ENCODE results near the gene RPS24. TPM values are rescaled to one million over a fixed set of nuclear protein-coding genes. Genes with fewer than 3 reads are reported as not detected.

The RPS24 gene
- total RNA-seq, 4 donors from 2014 or later: 2,147 to 2,545 (median 2,404) TPM

DNA sequence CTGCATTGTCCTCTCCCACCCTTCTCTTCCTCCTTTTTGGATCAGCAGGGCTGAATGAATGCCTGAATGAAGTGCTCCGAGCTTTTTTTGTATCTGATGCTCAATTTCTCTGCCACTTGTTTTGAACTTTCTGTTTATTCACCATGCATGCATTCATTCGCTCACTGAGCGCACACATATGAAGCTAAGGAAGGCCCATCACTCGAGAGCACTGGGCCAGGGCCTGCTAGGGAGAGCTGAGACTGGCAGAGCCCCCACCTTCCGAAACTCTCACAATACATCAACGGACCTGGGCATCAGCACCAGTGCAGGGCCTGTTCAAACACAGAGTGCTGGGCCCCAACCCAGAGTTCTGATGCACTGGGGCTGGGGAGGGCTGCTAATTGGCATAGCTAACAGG, 45.7 kb downstream of the RPS24 start:
- no peaks in the 10 kb centered on the region for H3K9me3 ChIP-seq
- ATAC-seq (no peak), DNase-seq (no peak)
- H3K4me3 ChIP-seq: no peak overlapping the region
- intact Hi-C loops (cut with DNase I; ENCODE audit: low total_unique reads): no loop called here
- H3K4me1 ChIP-seq: no peaks in the 10 kb centered on the region
- no peaks in the 10 kb centered on the region for H3K36me3 ChIP-seq
- no peaks in the 10 kb centered on the region for H3K27me3 ChIP-seq
- TF ChIP-seq, protein P1, sequence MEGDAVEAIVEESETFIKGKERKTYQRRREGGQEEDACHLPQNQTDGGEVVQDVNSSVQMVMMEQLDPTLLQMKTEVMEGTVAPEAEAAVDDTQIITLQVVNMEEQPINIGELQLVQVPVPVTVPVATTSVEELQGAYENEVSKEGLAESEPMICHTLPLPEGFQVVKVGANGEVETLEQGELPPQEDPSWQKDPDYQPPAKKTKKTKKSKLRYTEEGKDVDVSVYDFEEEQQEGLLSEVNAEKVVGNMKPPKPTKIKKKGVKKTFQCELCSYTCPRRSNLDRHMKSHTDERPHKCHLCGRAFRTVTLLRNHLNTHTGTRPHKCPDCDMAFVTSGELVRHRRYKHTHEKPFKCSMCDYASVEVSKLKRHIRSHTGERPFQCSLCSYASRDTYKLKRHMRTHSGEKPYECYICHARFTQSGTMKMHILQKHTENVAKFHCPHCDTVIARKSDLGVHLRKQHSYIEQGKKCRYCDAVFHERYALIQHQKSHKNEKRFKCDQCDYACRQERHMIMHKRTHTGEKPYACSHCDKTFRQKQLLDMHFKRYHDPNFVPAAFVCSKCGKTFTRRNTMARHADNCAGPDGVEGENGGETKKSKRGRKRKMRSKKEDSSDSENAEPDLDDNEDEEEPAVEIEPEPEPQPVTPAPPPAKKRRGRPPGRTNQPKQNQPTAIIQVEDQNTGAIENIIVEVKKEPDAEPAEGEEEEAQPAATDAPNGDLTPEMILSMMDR (IDR thresholded peaks at IDR 0.05 in 4 of 5, conservative IDR thresholded peaks at IDR 0.05 in 1 of 5): no peak
- TF ChIP-seq POLR2A (IDR thresholded peaks at IDR 0.05): no peak
- in situ Hi-C loops (cut with MboI; ENCODE audit: low sequenced_read_pairs in 4 of 4): no loop called here
- no peak overlapping the region for H3K27ac ChIP-seq

DNA sequence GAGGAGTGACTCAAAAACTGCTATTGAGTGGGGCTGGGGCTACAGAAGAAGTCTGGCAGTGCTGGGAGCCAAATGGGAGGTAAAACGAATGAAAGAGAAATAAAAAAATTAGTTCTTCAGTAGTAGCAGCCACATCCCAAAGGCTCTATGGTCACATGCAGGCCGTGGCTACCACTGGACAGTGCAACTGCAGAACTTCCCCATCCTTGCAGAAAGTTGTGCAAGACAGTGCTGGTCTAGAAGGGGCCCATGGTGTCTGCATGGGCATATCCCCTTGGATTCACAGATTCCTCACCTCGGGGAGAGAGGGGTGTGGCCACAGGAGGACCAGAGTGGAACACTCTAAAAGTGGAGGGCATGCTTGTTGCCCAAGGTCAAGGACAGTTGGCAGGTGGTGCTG, 47.6 kb downstream of the RPS24 start:
- intact Hi-C loops (cut with DNase I; ENCODE audit: low total_unique reads): no loop called here
- no peak for DNase-seq
- TF ChIP-seq POLR2A (IDR thresholded peaks at IDR 0.05): no peak
- TF ChIP-seq, protein P1 (IDR thresholded peaks at IDR 0.05 in 4 of 5, conservative IDR thresholded peaks at IDR 0.05 in 1 of 5): no peak

DNA sequence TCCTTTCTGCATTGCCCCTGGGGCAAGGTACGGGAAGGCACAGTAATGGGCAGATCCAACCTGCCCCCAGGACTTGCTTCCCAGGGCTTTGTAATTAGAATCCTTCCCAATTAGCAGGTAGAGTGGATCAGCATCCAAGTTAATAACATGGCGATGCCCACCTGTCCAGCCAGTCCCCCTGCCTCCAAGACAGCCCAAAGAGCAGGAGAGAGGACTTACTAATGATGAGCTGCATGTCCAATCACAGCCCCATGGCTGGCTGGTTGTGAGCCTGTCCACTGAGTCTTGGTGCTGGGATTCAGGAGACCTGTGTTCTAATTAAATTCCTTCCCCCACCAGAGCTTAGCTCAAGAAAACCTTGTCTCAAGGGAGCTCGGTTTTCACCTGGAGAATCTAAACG, 49.0 kb downstream of the RPS24 start:
- Histone ChIP-seq H3K27me3 (no peaks in the 10 kb centered on the region), H3K9me3 (no peaks in the 10 kb centered on the region), H3K4me3 (no peak overlapping the region), H3K36me3 (no peaks in the 10 kb centered on the region), H3K4me1 (no peaks in the 10 kb centered on the region), H3K27ac (no peak overlapping the region)
- no peak for ATAC-seq
- intact Hi-C loops (cut with DNase I; ENCODE audit: low total_unique reads) (no loop called here), in situ Hi-C loops (cut with MboI; ENCODE audit: low sequenced_read_pairs in 4 of 4) (no loop called here)
- TF ChIP-seq, protein P1 (IDR thresholded peaks at IDR 0.05 in 4 of 5, conservative IDR thresholded peaks at IDR 0.05 in 1 of 5): no peak
- no peak for TF ChIP-seq POLR2A (IDR thresholded peaks at IDR 0.05)
- DNase-seq: no peak

More for the DNA sequence above, 47.6 kb downstream of the RPS24 start:
- no peaks in the 10 kb centered on the region for H3K4me1 ChIP-seq
- no peak for ATAC-seq
- no peaks in the 10 kb centered on the region for H3K27me3 ChIP-seq
- no peaks in the 10 kb centered on the region for H3K36me3 ChIP-seq
- no peak overlapping the region for H3K4me3 ChIP-seq
- H3K27ac ChIP-seq: no peak overlapping the region
- H3K9me3 ChIP-seq: no peaks in the 10 kb centered on the region
- in situ Hi-C loops (cut with MboI; ENCODE audit: low sequenced_read_pairs in 4 of 4): no loop called here

Other genes with a start within 250 kb of the RPS24 start
- 10 to 100 TPM; 28.6 to 51.2 (median 40.3) TPM for gene DLG5, start 107.1 kb upstream of the RPS24 start, total RNA-seq
- gene POLR3A, start 4.3 kb upstream of the RPS24 start, total RNA-seq: 10 to 100 TPM; 11.0 to 17.4 (median 15.5) TPM

Data from gastrocnemius medialis (tissue), 4 donors.